B cell (primary cell): ENCODE data around the gene PDE6B. TPM values are rescaled to one million over a fixed set of nuclear protein-coding genes. Genes with fewer than 3 reads are reported as not detected.

Experiments
- ATAC-seq: fragments of 200-7000 bp; cut with Tn5 transposase; one replicate; pipeline ENCODE4 v1.10.0; 2021; ENCODE audit warnings: low read depth, mild to moderate bottlenecking, moderate number of reproducible peaks, moderate library complexity
- CTCF ChIA-PET: fragments of 350-600 bp; sonication (Branson Sonifier 250); formaldehyde crosslinking; loops from one replicate; lab custom pipeline; 2021; ENCODE audit warnings: antibody characterized with exemption, inconsistent platforms; lab: Charles Lee
- POLR2A ChIA-PET: fragments of 350-600 bp; sonication (Branson Sonifier 250); formaldehyde crosslinking; loops from one replicate; lab custom pipeline; 2021; ENCODE audit warnings: antibody characterized with exemption; lab: Charles Lee
- DNase-seq: peaks from one replicate; pipeline ENCODE4 v3.0.0; 2013
- H2AFZ ChIP-seq: 2 replicates; pipeline ENCODE4 v1.6.1; 2012; ENCODE audit warnings: mild to moderate bottlenecking, low read depth, low read length; ENCODE audit not compliant: insufficient read depth, poor library complexity, severe bottlenecking
- H3K27ac ChIP-seq, 2 donors: 1 replicate in 1 of 2; 2 replicates in 1 of 2; pipeline ENCODE4 v1.5.1; 2012 to 2013; ENCODE audit warnings: low read length in 2 of 2, mild to moderate bottlenecking in 2 of 2, moderate library complexity in 1 of 2
- H3K27me3 ChIP-seq, 4 experiments: fragments of 200-600 bp in 1 of 4; sonication (generic) in 1 of 4; replicated peaks in 1 of 4; 1 replicate in 2 of 4; 2 replicates in 2 of 4; pipeline versions ENCODE4 v1.6.1 to v1.7.0; 2013 to 2016; ENCODE audit warnings: low read length in 3 of 4, mild to moderate bottlenecking in 2 of 4, mixed read lengths in 1 of 4, moderate library complexity in 1 of 4; ENCODE audit not compliant: insufficient read depth in 4 of 4, control insufficient read depth in 3 of 4; ENCODE audit errors: control extremely low read depth in 1 of 4
- H3K36me3 ChIP-seq, 2 experiments: replicated peaks in 1 of 2; 1 replicate in 1 of 2; 2 replicates in 1 of 2; pipeline versions ENCODE4 v1.6.1 to v1.7.1; 2013; ENCODE audit warnings: low read length in 1 of 2; ENCODE audit not compliant: insufficient read depth in 2 of 2, control insufficient read depth in 1 of 2; ENCODE audit errors: control extremely low read depth in 1 of 2, extremely low read depth in 1 of 2
- H3K4me1 ChIP-seq, 2 donors: fragments of 200-600 bp in 1 of 2; sonication (generic) in 1 of 2; 1 replicate in 1 of 2; 2 replicates in 1 of 2; pipeline versions ENCODE4 v1.5.1 to v1.6.1; 2013 to 2017; ENCODE audit warnings: low read length in 2 of 2; ENCODE audit not compliant: control insufficient read depth in 2 of 2, insufficient read depth in 2 of 2
- H3K4me2 ChIP-seq: replicated peaks from 2 replicates; pipeline ENCODE3; 2012; ENCODE audit warnings: mild to moderate bottlenecking, low read depth, low read length; ENCODE audit not compliant: poor library complexity, severe bottlenecking
- H3K4me3 ChIP-seq, 5 experiments: fragments of 200-600 bp in 1 of 5; sonication (generic) in 1 of 5; 1 replicate in 3 of 5; 2 replicates in 2 of 5; pipeline versions ENCODE4 v1.5.1 to v1.7.0; 2011 to 2016; ENCODE audit warnings: low read length in 4 of 5, mild to moderate bottlenecking in 4 of 5, low read depth in 2 of 5, control low read depth in 1 of 5, moderate library complexity in 1 of 5; ENCODE audit not compliant: insufficient read depth in 1 of 5; ENCODE audit errors: control extremely low read depth in 1 of 5, extremely low read depth in 1 of 5
- H3K79me2 ChIP-seq: fragments of 200-600 bp; sonication (generic); one replicate; pipeline ENCODE4 v1.6.0; 2016; ENCODE audit warnings: low read length; ENCODE audit not compliant: control insufficient read depth, insufficient read depth
- H3K9ac ChIP-seq: fragments of 200-600 bp; sonication (generic); 2 replicates; pipeline ENCODE4 v1.6.1; 2017; ENCODE audit warnings: mild to moderate bottlenecking, low read length, moderate library complexity
- H3K9me3 ChIP-seq, 3 donors: one replicate each; pipeline versions ENCODE4 v1.6.1 to v1.7.1; 2013; ENCODE audit warnings: low read length in 2 of 3; ENCODE audit not compliant: control insufficient read depth in 2 of 3, insufficient read depth in 1 of 3; ENCODE audit errors: control extremely low read depth in 1 of 3
- H4K20me1 ChIP-seq: 2 replicates; pipeline ENCODE4 v1.6.0; 2012; ENCODE audit warnings: mild to moderate bottlenecking, low read length; ENCODE audit not compliant: insufficient read depth, control insufficient read depth, poor library complexity, severe bottlenecking
- H3K27ac Mint-ChIP-seq: one replicate; pipeline ENCODE4 v1.8.0; 2021; ENCODE audit warnings: mixed read lengths
- H3K27me3 Mint-ChIP-seq: one replicate; pipeline ENCODE4 v1.8.0; 2021; ENCODE audit warnings: mixed read lengths
- H3K4me1 Mint-ChIP-seq: one replicate; pipeline ENCODE4 v1.8.0; 2021; ENCODE audit warnings: mixed read lengths
- H3K4me3 Mint-ChIP-seq: one replicate; pipeline ENCODE4 v1.8.0; 2021; ENCODE audit warnings: mixed read lengths
- H3K9me3 Mint-ChIP-seq: one replicate; pipeline ENCODE4 v1.8.0; 2022; ENCODE audit warnings: mixed read lengths; ENCODE audit not compliant: insufficient read depth
- CTCF ChIP-seq: fragments of 200-600 bp; IDR thresholded peaks from one replicate; pipeline ENCODE4 v1.8.0; 2022; ENCODE audit warnings: antibody characterized with exemption, mild to moderate bottlenecking
- EZH2 ChIP-seq: IDR thresholded peaks from 2 replicates; pipeline ENCODE4 v1.6.1; 2012; ENCODE audit warnings: borderline replicate concordance, low read depth, mild to moderate bottlenecking, moderate library complexity, low read length; ENCODE audit not compliant: insufficient read depth, poor library complexity, severe bottlenecking
- WGBS: methylation state at CpG from one replicate; pipeline ENCODE4 v1.1.5; 2013; ENCODE audit warnings: missing lambda C conversion rate; ENCODE audit not compliant: insufficient coverage; 5-methylcytosine and 5-hydroxymethylcytosine counted together
- intact Hi-C: fragments of 100-400 bp; cut with micrococcal nuclease; formaldehyde crosslinking; loops from one replicate; pipeline ENCODE4 v1.10.0; 2022
- polyA plus RNA-seq: library from polyadenylated mRNA; depleted of rRNA; stranded (reverse); fragments of >200 nt; gene quantifications from 2 replicates; pipeline ENCODE4 v1.2.3, GENCODE V29; 2012
- total RNA-seq, 2 donors: library from RNA; stranded (reverse); fragments of 120-200 nt in 1 of 2; gene quantifications; 1 replicate in 1 of 2; 2 replicates in 1 of 2; pipeline versions ENCODE4 v1.2.3 to v1.2.4, GENCODE V29; 2013 to 2022

PDE6B gene
- total and polyA plus RNA-seq, 2 donors (not counting 1 experiment from before 2014, with no cell fraction given), result 20.0 to 25.2 TPM

GRCh38 chr4:600166-600565, 25.2 kb upstream of the PDE6B start:
- peaks cover 22% of the 10 kb centered on the region for H3K27me3 Mint-ChIP-seq
- intact Hi-C loops, result no loop called here

More at GRCh38 chr4:600166-600565, 25.2 kb upstream of the PDE6B start:
- 87% methylated on average over 6 of the region's 6 CpGs for WGBS
- Histone ChIP-seq H2AFZ (no peak overlapping the region), H3K4me2 (no peak overlapping the region), H3K79me2 (no peaks in the 10 kb centered on the region), H3K9me3 (peaks cover 0 to 24% (median 0%) of the 10 kb centered on the region in 3 donors), H3K9ac (no peak overlapping the region), H3K4me3 (no peak overlapping the region), H3K4me1 (no peaks in the 10 kb centered on the region), H3K36me3 (no peaks in the 10 kb centered on the region), H3K27ac (no peak overlapping the region), H3K27me3 (peaks cover 0 to 5% (median 3%) of the 10 kb centered on the region in 4 experiments), H4K20me1 (no peaks in the 10 kb centered on the region)
- CTCF ChIA-PET, result no interaction called here
- Mint-ChIP-seq H3K4me1 (peaks cover 5% of the 10 kb centered on the region), H3K4me3 (no peak overlapping the region), H3K9me3 (peaks cover 5% of the 10 kb centered on the region), H3K27ac (no peak overlapping the region)
- TF ChIP-seq CTCF (no peak), EZH2 (no peak)
- ATAC-seq, result no peak
- no peak for DNase-seq
- POLR2A ChIA-PET, result no interaction called here
